Mesodermal cell (in vitro differentiated cells): ENCODE results near the gene DCLK3.

Experiments
- H3K27ac ChIP-seq: 2 replicates; pipeline ENCODE4 v1.7.0; 2013; ENCODE audit warnings: mild to moderate bottlenecking, low read depth, low read length, moderate library complexity; ENCODE audit not compliant: severe bottlenecking
- H3K36me3 ChIP-seq: 2 replicates; pipeline ENCODE4 v1.7.1; 2013; ENCODE audit warnings: mild to moderate bottlenecking, low read length, moderate library complexity; ENCODE audit not compliant: control insufficient read depth, insufficient read depth
- H3K4me1 ChIP-seq: one replicate; pipeline ENCODE4 v1.7.1; 2013; ENCODE audit warnings: mild to moderate bottlenecking, low read length; ENCODE audit not compliant: insufficient read depth, control insufficient read depth, poor library complexity, severe bottlenecking
- H3K4me3 ChIP-seq: 2 replicates; pipeline ENCODE4 v1.7.0; 2013; ENCODE audit warnings: low read length, control low read depth, mild to moderate bottlenecking; ENCODE audit not compliant: insufficient read depth, poor library complexity, severe bottlenecking; ENCODE audit errors: extremely low read depth
- H3K9me3 ChIP-seq: 2 replicates; pipeline ENCODE4 v1.7.1; 2013; ENCODE audit warnings: mild to moderate bottlenecking, low read length, moderate library complexity; ENCODE audit not compliant: control insufficient read depth
- WGBS, 2 experiments: methylation state at CpG; one replicate each; pipeline ENCODE4 v1.1.5; 2013; ENCODE audit warnings: missing lambda C conversion rate in 2 of 2; ENCODE audit not compliant: insufficient coverage in 2 of 2; 5-methylcytosine and 5-hydroxymethylcytosine counted together

DCLK3 gene

GRCh38 chr3:36709826-36710365 is 54.5 kb downstream of the DCLK3 start:
- H3K4me1 ChIP-seq = no peaks in the 10 kb centered on the region
- no peaks in the 10 kb centered on the region for H3K9me3 ChIP-seq
- no peak overlapping the region for H3K4me3 ChIP-seq
- H3K36me3 ChIP-seq = no peaks in the 10 kb centered on the region
- WGBS, 2 experiments = 78 to 92% methylated on average over 6 of the region's 6 CpGs
- H3K27ac ChIP-seq = no peak overlapping the region

- Histone ChIP-seq H3K4me1 (no peaks in the 10 kb centered on the region), H3K36me3 (no peaks in the 10 kb centered on the region), H3K27ac (no peak overlapping the region), H3K9me3 (no peaks in the 10 kb centered on the region), H3K4me3 (no peak overlapping the region)
- WGBS, 2 experiments = 80 to 87% methylated on average over 3 to 4 of the region's 4 CpGs
These were observed 55.1 kb downstream of the DCLK3 start for GRCh38 chr3:36709281-36709680.

- Histone ChIP-seq H3K4me3 (no peak overlapping the region), H3K9me3 (no peaks in the 10 kb centered on the region), H3K27ac (no peak overlapping the region), H3K4me1 (no peaks in the 10 kb centered on the region), H3K36me3 (no peaks in the 10 kb centered on the region)
- 45 to 69% methylated on average over 3 to 4 of the region's 6 CpGs for WGBS, 2 experiments
These were observed 56.5 kb downstream of the DCLK3 start for GRCh38 chr3:36707623-36708409.

GRCh38 chr3:36705015-36705414 is 59.3 kb downstream of the DCLK3 start:
- WGBS, 2 experiments = 91 to 92% methylated on average over 4 to 5 of the region's 8 CpGs
- no peak overlapping the region for H3K27ac ChIP-seq

GRCh38 chr3:36704280-36704679 is 60.1 kb downstream of the DCLK3 start:
- Histone ChIP-seq H3K9me3 (no peaks in the 10 kb centered on the region), H3K36me3 (no peaks in the 10 kb centered on the region), H3K4me1 (no peaks in the 10 kb centered on the region), H3K4me3 (no peak overlapping the region), H3K27ac (no peak overlapping the region)
- 75 to 95% methylated on average over 1 to 3 of the region's 4 CpGs for WGBS, 2 experiments

More at GRCh38 chr3:36705015-36705414, 59.3 kb downstream of the DCLK3 start:
- H3K36me3 ChIP-seq = no peaks in the 10 kb centered on the region
- no peaks in the 10 kb centered on the region for H3K4me1 ChIP-seq
- no peak overlapping the region for H3K4me3 ChIP-seq
- H3K9me3 ChIP-seq = no peaks in the 10 kb centered on the region

GRCh38 chr3:36701249-36701572 is 63.1 kb downstream of the DCLK3 start:
- H3K4me3 ChIP-seq = no peak overlapping the region
- WGBS, 2 experiments = 80% methylated on average over 1 of the region's 2 CpGs; no CpG with 5 or more reads in 1 of the 2 experiments
- no peaks in the 10 kb centered on the region for H3K4me1 ChIP-seq
- H3K36me3 ChIP-seq = no peaks in the 10 kb centered on the region
- no peaks in the 10 kb centered on the region for H3K9me3 ChIP-seq
- H3K27ac ChIP-seq = no peak overlapping the region

GRCh38 chr3:36700537-36701248 is 63.7 kb downstream of the DCLK3 start:
- Histone ChIP-seq H3K9me3 (no peaks in the 10 kb centered on the region), H3K4me1 (no peaks in the 10 kb centered on the region), H3K4me3 (no peak overlapping the region), H3K27ac (no peak overlapping the region), H3K36me3 (no peaks in the 10 kb centered on the region)
- WGBS, 2 experiments = 0% methylated on average over 2 of the region's 3 CpGs; no CpG with 5 or more reads in 1 of the 2 experiments

GRCh38 chr3:36698314-36698713 is 66.0 kb downstream of the DCLK3 start:
- 75 to 90% methylated on average over 1 to 2 of the region's 3 CpGs for WGBS, 2 experiments
- peaks cover 2% of the 10 kb centered on the region for H3K9me3 ChIP-seq
- no peaks in the 10 kb centered on the region for H3K4me1 ChIP-seq
- H3K36me3 ChIP-seq = no peaks in the 10 kb centered on the region
- no peak overlapping the region for H3K27ac ChIP-seq
- no peak overlapping the region for H3K4me3 ChIP-seq

- H3K27ac ChIP-seq = no peak overlapping the region
- no peak overlapping the region for H3K4me3 ChIP-seq
- H3K36me3 ChIP-seq = no peaks in the 10 kb centered on the region
- peaks cover 3% of the 10 kb centered on the region for H3K9me3 ChIP-seq
- WGBS, 2 experiments = 82 to 90% methylated on average over 2 to 6 of the region's 8 CpGs
- no peaks in the 10 kb centered on the region for H3K4me1 ChIP-seq
These were observed 66.9 kb downstream of the DCLK3 start for GRCh38 chr3:36697229-36698001.

- no peak overlapping the region for H3K27ac ChIP-seq
- H3K36me3 ChIP-seq = no peaks in the 10 kb centered on the region
- WGBS, 2 experiments = 78 to 83% methylated on average over 1 of the region's 2 CpGs
These were observed 67.6 kb downstream of the DCLK3 start for GRCh38 chr3:36696799-36697198.

More at GRCh38 chr3:36696799-36697198, 67.6 kb downstream of the DCLK3 start:
- H3K9me3 ChIP-seq = peaks cover 3% of the 10 kb centered on the region
- no peaks in the 10 kb centered on the region for H3K4me1 ChIP-seq
- H3K4me3 ChIP-seq = no peak overlapping the region
